Loucy (cell line): ENCODE measurements around the gene THAP10.

ENCODE experiments used
- EZH2phosphoT487 ChIP-seq: fragments of 200-600 bp; IDR thresholded peaks from 2 replicates; pipeline ENCODE4 v1.6.1; 2018; ENCODE audit warnings: antibody characterized with exemption, mild to moderate bottlenecking, moderate library complexity, borderline replicate concordance
- TF ChIP-seq, protein P1 (sequence below): fragments of 200-600 bp; sonication (generic); conservative IDR thresholded peaks from 2 replicates; pipeline ENCODE4 v1.5.1; 2014; ENCODE audit warnings: mild to moderate bottlenecking, antibody characterized with exemption, low read length

DNA sequence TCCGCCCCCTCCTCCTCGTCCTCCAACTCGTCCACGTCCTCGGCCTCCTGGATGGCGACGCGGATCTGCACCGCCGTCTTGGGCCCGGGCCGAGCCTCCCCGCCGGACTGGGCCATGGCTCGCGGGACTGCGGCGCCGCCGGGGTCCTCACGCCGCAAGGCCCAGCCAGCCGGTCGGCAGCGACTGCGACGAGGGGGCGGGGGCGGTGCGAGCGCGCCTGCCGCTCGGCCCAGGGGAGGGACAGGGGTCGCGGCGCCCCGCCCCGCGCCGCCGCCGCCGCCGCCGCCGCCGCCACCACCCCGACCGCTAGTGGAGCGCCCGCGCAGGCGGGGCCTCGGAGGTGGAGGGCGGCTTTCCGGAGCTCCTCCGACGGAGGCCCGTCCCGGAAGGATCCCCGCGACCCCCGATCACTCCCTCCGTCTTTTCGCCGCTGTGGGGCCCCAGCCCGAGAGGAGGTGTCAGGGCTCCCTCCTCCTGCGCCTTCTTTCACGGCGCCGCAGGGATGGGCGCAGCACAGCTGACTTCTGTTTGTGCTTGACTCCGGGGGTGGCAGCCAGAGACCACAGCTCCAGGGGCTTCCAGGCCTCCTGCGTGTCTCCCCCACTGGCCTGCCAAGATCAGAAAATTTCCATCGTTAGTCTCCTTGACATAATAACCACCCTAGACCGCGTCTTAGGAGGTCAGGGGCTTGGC is 38.1 kb downstream of the THAP10 start, which contains the start of gene LARP6:
- TF ChIP-seq, protein P1, sequence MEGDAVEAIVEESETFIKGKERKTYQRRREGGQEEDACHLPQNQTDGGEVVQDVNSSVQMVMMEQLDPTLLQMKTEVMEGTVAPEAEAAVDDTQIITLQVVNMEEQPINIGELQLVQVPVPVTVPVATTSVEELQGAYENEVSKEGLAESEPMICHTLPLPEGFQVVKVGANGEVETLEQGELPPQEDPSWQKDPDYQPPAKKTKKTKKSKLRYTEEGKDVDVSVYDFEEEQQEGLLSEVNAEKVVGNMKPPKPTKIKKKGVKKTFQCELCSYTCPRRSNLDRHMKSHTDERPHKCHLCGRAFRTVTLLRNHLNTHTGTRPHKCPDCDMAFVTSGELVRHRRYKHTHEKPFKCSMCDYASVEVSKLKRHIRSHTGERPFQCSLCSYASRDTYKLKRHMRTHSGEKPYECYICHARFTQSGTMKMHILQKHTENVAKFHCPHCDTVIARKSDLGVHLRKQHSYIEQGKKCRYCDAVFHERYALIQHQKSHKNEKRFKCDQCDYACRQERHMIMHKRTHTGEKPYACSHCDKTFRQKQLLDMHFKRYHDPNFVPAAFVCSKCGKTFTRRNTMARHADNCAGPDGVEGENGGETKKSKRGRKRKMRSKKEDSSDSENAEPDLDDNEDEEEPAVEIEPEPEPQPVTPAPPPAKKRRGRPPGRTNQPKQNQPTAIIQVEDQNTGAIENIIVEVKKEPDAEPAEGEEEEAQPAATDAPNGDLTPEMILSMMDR, result no peak
- no peak for TF ChIP-seq EZH2phosphoT487
